HEK293 (cell line): ENCODE data around the gene SH3GL2.

Source experiments
- CTCF ChIA-PET: fragments of 350-600 bp; formaldehyde crosslinking; extraction: SDS; loops from one replicate; lab custom pipeline; 2021; ENCODE audit warnings: antibody characterized with exemption; lab: Yijun Ruan, JAX
- POLR2A ChIA-PET: fragments of 300-600 bp; formaldehyde crosslinking; extraction: SDS; loops from one replicate; lab custom pipeline; 2020; ENCODE audit warnings: antibody characterized with exemption, inconsistent platforms; lab: Yijun Ruan, JAX
- H3K27ac ChIP-seq: fragments of 200-500 bp; sonication (Bioruptor generic); 2 replicates; pipeline ENCODE4 v1.5.1; 2014; ENCODE audit warnings: low read depth, low read length, control low read depth, inconsistent platforms; ENCODE audit errors: extremely low read depth
- H3K36me3 ChIP-seq, 2 experiments: fragments of 200-500 bp in 1 of 2; sonication (Bioruptor generic) in 1 of 2; 1 replicate in 1 of 2; 2 replicates in 1 of 2; pipeline ENCODE4 v1.5.1; 2014 to 2017; ENCODE audit warnings: inconsistent platforms in 2 of 2, low read length in 2 of 2; ENCODE audit not compliant: control insufficient read depth in 2 of 2, insufficient read depth in 1 of 2
- H3K4me1 ChIP-seq: fragments of 200-500 bp; sonication (Bioruptor generic); 2 replicates; pipeline ENCODE4 v1.5.1; 2014; ENCODE audit warnings: mild to moderate bottlenecking, low read length, inconsistent platforms; ENCODE audit not compliant: control insufficient read depth, insufficient read depth
- H3K4me3 ChIP-seq: 2 replicates; pipeline ENCODE4 v1.5.1; 2011; ENCODE audit warnings: low read depth, mild to moderate bottlenecking, control low read depth, low read length, moderate library complexity
- H3K9me3 ChIP-seq: fragments of 200-500 bp; sonication (Bioruptor generic); 2 replicates; pipeline ENCODE4 v1.5.1; 2014; ENCODE audit warnings: low read depth, low read length, inconsistent platforms; ENCODE audit not compliant: control insufficient read depth, insufficient read depth
- BCL11B ChIP-seq: fragments of 450-650 bp; formaldehyde crosslinking; IDR thresholded peaks from 2 replicates; pipeline ENCODE4 v1.5.1; 2016; ENCODE audit warnings: low read depth, missing biosample characterization, missing genetic modification characterization
- KLF7 ChIP-seq: fragments of 450-650 bp; formaldehyde crosslinking; IDR thresholded peaks from 2 replicates; pipeline ENCODE4 v1.5.1; 2016; ENCODE audit warnings: missing biosample characterization, missing genetic modification characterization, borderline replicate concordance
- KLF9 ChIP-seq: fragments of 450-650 bp; formaldehyde crosslinking; IDR thresholded peaks from 2 replicates; pipeline ENCODE4 v1.5.1; 2016; ENCODE audit warnings: missing biosample characterization, missing genetic modification characterization, low read depth
- ZFP69B ChIP-seq: fragments of 450-650 bp; formaldehyde crosslinking; IDR thresholded peaks from 2 replicates; pipeline ENCODE4 v1.5.1; 2016; ENCODE audit warnings: missing biosample characterization, missing genetic modification characterization
- ZNF169 ChIP-seq: fragments of 450-650 bp; formaldehyde crosslinking; IDR thresholded peaks from 2 replicates; pipeline ENCODE4 v1.5.1; 2016; ENCODE audit warnings: missing biosample characterization, missing genetic modification characterization
- ZNF211 ChIP-seq: fragments of 450-650 bp; formaldehyde crosslinking; IDR thresholded peaks from 2 replicates; pipeline ENCODE4 v1.5.1; 2016; ENCODE audit warnings: low read depth, missing biosample characterization, missing genetic modification characterization
- ZNF248 ChIP-seq: fragments of 450-650 bp; formaldehyde crosslinking; IDR thresholded peaks from 2 replicates; pipeline ENCODE4 v1.5.1; 2017; ENCODE audit warnings: missing biosample characterization, missing genetic modification characterization
- ZNF302 ChIP-seq: fragments of 450-650 bp; formaldehyde crosslinking; IDR thresholded peaks from 2 replicates; pipeline ENCODE4 v1.5.1; 2016; ENCODE audit warnings: missing biosample characterization, missing genetic modification characterization, low read depth
- ZNF324 ChIP-seq: fragments of 450-650 bp; formaldehyde crosslinking; IDR thresholded peaks from 2 replicates; pipeline ENCODE4 v1.5.1; 2016; ENCODE audit warnings: missing biosample characterization, missing genetic modification characterization
- ZNF600 ChIP-seq: fragments of 450-650 bp; formaldehyde crosslinking; IDR thresholded peaks from 2 replicates; pipeline ENCODE4 v1.5.1; 2016; ENCODE audit warnings: missing biosample characterization, missing genetic modification characterization
- ZNF707 ChIP-seq: fragments of 450-650 bp; formaldehyde crosslinking; IDR thresholded peaks from 2 replicates; pipeline ENCODE4 v1.5.1; 2016; ENCODE audit warnings: missing biosample characterization, missing genetic modification characterization
- ZSCAN16 ChIP-seq: fragments of 450-650 bp; formaldehyde crosslinking; IDR thresholded peaks from 2 replicates; pipeline ENCODE4 v1.5.1; 2016; ENCODE audit warnings: missing biosample characterization, missing genetic modification characterization
- TF ChIP-seq, protein P1 (sequence below): fragments of 450-650 bp; formaldehyde crosslinking; IDR thresholded peaks from 2 replicates; pipeline ENCODE4 v1.5.1; 2016; ENCODE audit warnings: missing biosample characterization, missing genetic modification characterization
- TF ChIP-seq, protein P2 (sequence below): fragments of 450-650 bp; formaldehyde crosslinking; IDR thresholded peaks from 2 replicates; pipeline ENCODE4 v1.5.1; 2016; ENCODE audit warnings: missing biosample characterization, missing genetic modification characterization
- TF ChIP-seq, protein P3 (sequence below): fragments of 450-650 bp; formaldehyde crosslinking; IDR thresholded peaks from 2 replicates; pipeline ENCODE4 v1.5.1; 2017; ENCODE audit warnings: missing biosample characterization, missing genetic modification characterization
- TF ChIP-seq, protein P4 (sequence below): fragments of 450-650 bp; formaldehyde crosslinking; IDR thresholded peaks from 2 replicates; pipeline ENCODE4 v1.5.1; 2016; ENCODE audit warnings: missing biosample characterization, missing genetic modification characterization
- TF ChIP-seq, protein P5 (sequence below): fragments of 450-650 bp; formaldehyde crosslinking; IDR thresholded peaks from 2 replicates; pipeline ENCODE4; 2016; ENCODE audit warnings: missing biosample characterization, missing genetic modification characterization

Gene SH3GL2

DNA sequence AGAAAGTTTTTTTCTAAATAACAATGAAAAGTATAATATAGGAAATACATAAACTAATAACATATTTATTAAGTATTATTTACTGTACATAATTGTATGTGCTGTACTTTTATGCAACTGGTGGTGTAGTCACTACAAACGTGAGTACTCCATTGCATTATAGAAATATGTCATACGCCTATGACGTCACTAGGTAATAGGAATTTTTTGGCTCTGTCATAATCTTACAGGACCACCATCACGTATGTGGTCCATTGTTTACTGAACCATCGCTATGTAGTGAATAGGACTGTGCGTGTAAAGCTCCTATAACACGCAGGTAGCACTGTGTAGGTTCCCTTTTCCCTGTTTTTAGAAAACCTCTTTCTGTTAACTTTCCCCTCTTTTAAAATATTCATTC lies 255.0 kb downstream of the SH3GL2 start (continued):
- TF ChIP-seq, protein P1, sequence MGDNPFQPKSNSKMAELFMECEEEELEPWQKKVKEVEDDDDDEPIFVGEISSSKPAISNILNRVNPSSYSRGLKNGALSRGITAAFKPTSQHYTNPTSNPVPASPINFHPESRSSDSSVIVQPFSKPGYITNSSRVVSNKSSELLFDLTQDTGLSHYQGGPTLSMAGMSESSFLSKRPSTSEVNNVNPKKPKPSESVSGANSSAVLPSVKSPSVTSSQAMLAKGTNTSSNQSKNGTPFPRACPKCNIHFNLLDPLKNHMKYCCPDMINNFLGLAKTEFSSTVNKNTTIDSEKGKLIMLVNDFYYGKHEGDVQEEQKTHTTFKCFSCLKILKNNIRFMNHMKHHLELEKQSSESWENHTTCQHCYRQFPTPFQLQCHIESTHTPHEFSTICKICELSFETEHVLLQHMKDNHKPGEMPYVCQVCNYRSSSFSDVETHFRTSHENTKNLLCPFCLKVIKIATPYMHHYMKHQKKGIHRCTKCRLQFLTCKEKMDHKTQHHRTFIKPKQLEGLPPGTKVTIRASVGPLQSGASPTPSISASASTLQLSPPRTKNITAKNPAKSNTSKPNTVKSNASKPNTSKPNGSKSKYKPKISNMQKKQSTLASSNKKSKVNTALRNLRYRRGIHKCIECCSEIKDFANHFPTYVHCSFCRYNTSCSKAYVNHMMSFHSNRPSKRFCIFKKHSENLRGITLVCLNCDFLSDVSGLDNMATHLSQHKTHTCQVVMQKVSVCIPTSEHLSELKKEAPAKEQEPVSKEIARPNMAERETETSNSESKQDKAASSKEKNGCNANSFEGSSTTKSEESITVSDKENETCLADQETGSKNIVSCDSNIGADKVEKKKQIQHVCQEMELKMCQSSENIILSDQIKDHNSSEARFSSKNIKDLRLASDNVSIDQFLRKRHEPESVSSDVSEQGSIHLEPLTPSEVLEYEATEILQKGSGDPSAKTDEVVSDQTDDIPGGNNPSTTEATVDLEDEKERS (tag by site-specific recombination): no peak
- TF ChIP-seq ZNF169 (tag by site-specific recombination) (no peak), ZNF302 (tag by site-specific recombination) (no peak), ZNF248 (no peak)

DNA sequence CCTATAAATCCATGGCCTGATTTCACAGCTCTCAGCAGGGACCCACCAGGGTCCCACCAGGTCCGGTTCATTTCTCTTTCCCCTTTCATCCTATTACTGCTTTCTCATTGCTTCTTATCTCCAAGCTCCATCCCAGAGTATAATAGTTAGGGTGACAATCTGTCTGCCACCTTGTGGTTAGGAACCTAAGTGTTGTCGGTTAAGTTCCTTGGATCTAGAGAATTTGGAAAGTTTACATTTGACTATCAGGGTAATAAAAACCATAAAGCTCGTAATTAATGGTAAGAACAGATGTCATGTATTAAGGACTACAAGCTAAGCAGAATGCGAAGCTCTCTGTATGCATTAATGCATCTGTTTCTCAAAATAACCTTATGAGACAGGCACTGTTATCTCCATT lies 259.1 kb downstream of the SH3GL2 start:
- ChIA-PET CTCF (interaction anchor here (0.7 to 1.7 kb wide), 7 partner anchors 11 to 957 kb away, joined by 3 to 9 read pairs (median 3); no protein-coding TSS in a partner anchor), POLR2A (no interaction called here)
- Histone ChIP-seq H3K36me3 (no peaks in the 10 kb centered on the region), H3K9me3 (no peaks in the 10 kb centered on the region), H3K4me3 (no peak overlapping the region), H3K4me1 (0 out of 2 replicates have a peak, but pooled peaks cover 5% of the 10 kb centered on the region), H3K27ac (no peak overlapping the region)
- no peak for TF ChIP-seq ZNF707
- TF ChIP-seq, protein P2, sequence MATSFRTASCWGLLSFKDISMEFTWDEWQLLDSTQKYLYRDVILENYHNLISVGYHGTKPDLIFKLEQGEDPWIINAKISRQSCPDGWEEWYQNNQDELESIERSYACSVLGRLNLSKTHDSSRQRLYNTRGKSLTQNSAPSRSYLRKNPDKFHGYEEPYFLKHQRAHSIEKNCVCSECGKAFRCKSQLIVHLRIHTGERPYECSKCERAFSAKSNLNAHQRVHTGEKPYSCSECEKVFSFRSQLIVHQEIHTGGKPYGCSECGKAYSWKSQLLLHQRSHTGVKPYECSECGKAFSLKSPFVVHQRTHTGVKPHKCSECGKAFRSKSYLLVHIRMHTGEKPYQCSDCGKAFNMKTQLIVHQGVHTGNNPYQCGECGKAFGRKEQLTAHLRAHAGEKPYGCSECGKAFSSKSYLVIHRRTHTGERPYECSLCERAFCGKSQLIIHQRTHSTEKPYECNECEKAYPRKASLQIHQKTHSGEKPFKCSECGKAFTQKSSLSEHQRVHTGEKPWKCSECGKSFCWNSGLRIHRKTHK (tag by site-specific recombination): no peak
- TF ChIP-seq ZSCAN16 (tag by site-specific recombination): no peak
- no peak for TF ChIP-seq ZNF324
- no peak for TF ChIP-seq KLF7 (tag by site-specific recombination)
- no peak for TF ChIP-seq ZNF600
- TF ChIP-seq, protein P3, sequence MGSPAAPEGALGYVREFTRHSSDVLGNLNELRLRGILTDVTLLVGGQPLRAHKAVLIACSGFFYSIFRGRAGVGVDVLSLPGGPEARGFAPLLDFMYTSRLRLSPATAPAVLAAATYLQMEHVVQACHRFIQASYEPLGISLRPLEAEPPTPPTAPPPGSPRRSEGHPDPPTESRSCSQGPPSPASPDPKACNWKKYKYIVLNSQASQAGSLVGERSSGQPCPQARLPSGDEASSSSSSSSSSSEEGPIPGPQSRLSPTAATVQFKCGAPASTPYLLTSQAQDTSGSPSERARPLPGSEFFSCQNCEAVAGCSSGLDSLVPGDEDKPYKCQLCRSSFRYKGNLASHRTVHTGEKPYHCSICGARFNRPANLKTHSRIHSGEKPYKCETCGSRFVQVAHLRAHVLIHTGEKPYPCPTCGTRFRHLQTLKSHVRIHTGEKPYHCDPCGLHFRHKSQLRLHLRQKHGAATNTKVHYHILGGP (tag by site-specific recombination): no peak
- TF ChIP-seq, protein P4, sequence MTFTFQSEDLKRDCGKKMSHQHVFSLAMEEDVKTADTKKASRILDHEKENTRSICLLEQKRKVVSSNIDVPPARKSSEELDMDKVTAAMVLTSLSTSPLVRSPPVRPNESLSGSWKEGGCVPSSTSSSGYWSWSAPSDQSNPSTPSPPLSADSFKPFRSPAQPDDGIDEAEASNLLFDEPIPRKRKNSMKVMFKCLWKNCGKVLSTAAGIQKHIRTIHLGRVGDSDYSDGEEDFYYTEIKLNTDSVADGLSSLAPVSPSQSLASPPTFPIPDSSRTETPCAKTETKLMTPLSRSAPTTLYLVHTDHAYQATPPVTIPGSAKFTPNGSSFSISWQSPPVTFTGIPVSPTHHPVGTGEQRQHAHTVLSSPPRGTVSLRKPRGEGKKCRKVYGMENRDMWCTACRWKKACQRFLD (tag by site-specific recombination): no peak
- no peak for TF ChIP-seq ZNF211 (tag by site-specific recombination)
- TF ChIP-seq, protein P5, sequence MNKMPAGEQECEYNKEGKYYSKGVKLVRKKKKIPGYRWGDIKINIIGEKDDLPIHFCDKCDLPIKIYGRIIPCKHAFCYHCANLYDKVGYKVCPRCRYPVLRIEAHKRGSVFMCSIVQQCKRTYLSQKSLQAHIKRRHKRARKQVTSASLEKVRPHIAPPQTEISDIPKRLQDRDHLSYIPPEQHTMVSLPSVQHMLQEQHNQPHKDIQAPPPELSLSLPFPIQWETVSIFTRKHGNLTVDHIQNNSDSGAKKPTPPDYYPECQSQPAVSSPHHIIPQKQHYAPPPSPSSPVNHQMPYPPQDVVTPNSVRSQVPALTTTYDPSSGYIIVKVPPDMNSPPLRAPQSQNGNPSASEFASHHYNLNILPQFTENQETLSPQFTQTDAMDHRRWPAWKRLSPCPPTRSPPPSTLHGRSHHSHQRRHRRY: no peak
- TF ChIP-seq ZFP69B (tag by site-specific recombination): no peak

DNA sequence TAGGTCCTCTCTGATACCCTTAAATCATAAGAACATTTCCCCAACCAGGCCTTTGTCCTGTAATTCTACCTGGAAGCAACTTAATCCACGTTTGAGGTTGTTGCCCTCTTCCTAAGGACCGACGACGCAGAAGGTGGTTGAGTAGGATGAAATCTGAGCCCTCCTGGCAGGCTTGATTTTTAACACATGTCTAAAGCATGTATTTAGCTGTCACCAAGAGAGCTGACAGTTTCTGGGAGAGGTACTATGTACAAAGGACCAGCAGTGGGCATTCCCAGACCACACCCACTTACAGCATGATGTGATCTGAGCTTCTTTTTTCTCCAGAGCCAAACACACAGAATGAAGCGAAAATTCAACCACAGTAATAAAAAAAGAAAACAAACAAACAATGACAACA lies 260.9 kb downstream of the SH3GL2 start:
- Histone ChIP-seq H3K9me3 (no peaks in the 10 kb centered on the region), H3K4me3 (no peak overlapping the region), H3K36me3 (no peaks in the 10 kb centered on the region), H3K27ac (no peak overlapping the region), H3K4me1 (0 out of 2 replicates have a peak, but pooled peaks cover 5% of the 10 kb centered on the region)
- TF ChIP-seq KLF9 (tag by site-specific recombination): peak; percentile 45; the same call in 1 of the 2 replicates
- no peak for TF ChIP-seq BCL11B (tag by site-specific recombination)
- CTCF ChIA-PET: interaction anchor here (0.8 to 1.0 kb wide), 2 partner anchors 28 to 374 kb away, joined by 3 read pairs; no protein-coding TSS in a partner anchor
- POLR2A ChIA-PET: no interaction called here
